SIG-M5 treated with dmso at 0.1 percent for 504 hours (cell line): ENCODE measurements around the gene CARD11.
"Not testable (repeated sequence)": the region's sequence is repeated elsewhere in the genome, so short reads cannot be mapped to it uniquely, and the experiment has no call there.

Source experiments
- DNase-seq: peaks from one replicate; lab custom pipeline; 2025; ENCODE audit not compliant: unreplicated experiment; lab: John Stamatoyannopoulos, UW

The CARD11 gene

DNA sequence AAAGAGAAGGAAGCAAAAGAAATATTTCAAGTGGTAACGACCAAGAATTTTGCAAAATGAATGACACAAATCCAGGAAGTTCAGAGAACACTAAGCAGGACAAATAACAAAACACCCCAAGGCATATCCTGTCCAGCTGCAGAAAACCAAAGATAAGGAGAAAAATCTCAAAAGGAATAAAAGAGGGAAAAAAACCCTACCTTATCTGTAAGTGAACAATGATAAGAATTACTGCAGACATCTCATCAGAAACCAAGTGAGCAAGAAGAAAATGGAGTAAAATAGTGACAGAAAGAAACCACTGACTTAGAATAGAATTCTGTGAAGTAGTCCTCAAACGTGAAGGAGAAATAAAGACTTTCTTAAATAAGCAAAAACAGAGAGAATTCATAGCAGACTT lies 21.8 kb downstream of the CARD11 start:
- no peak for DNase-seq

DNA sequence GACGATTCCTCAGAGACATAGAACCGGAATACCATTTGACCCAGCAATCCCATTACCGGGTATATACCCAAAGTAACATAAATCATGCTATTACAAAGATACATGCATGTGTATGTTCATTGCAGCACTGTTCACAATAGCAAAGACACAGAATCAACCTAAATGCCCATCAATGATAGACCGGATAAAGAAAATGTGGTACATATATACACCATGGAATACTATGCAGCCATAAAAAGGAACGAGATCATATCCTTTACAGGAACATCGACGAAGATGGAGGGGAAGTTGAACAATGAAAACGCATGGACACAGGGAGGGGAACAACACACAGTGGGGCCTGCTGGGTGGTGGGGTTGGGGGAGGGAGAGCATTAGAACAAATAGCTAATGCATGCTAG lies 22.4 kb downstream of the CARD11 start:
- DNase-seq: not testable (repeated sequence)

DNA sequence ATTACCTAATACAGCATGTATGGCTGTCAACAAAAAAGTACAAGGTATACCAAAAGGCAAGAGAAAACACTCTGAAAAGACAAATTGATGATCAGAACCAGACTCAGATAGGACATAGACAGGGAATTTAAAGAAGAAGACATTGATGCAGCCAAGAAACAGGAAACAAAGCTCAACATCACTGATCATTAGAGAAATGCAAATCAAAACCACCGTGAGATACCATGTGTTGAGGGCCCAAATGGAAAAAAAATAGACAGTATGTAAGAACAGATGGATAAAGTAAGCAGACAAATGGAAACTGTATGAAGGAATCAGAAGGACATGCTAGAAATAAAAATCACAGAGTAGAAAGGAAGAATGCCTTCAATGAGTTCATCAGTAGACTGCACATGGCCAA lies 23.3 kb downstream of the CARD11 start:
- DNase-seq: no peak

DNA sequence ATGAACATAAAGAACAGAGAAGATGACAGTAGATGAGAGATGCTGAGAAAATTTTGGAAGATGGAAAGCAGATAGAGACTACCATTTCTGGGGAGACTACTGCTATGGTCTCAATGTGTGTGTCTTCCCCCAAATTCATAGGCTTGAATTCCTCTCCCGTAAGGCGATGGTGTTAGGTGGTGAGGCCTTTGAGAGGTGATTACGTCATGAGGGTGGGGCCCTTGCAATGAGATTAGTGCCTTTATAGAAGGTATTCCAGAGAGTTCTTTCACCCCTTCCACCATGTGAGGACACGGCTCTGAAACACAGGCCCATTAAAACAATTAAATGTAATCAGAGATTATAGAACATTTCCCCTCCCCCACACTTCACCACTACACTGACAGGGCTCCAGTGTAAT lies 23.9 kb downstream of the CARD11 start:
- DNase-seq: no peak

DNA sequence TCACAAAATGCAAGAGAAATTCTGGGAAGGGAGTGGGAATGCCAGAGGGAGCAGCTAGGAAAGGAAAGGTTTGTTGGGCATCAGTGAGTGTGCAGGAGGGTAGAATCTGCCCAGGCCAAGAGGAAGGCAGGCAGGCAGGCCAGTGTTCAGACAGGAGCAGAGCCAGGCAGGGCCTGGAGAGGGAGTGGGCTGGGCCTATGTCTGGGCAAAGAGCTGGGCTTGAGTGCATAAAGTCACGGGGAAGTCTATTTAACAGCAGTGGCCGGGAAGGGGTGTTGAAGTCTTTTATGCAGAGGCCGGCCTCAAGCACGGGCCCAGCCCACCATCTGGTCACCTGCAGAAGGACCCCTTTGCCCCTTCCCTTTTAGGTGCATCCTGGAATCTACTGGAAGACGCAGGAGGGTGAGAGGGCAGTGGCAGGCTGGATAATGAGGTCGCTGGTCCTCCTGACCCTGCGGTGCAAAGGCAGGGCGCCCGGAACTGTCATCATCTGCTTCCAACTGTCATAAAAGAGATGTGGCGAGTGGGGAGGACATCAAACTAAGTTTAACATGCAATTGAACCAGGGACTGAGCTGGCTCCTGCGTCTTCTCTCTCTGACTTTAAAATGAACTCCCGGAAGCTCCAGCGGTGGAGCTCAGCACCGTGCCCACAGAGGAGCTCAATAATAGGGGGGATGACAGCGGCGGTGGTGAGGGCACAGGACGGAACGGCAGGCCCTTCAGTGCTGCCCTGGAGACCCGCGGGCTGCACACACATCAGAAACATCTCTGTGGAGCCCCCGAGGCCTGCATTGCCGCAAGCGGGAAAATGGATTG lies 29.5 kb downstream of the CARD11 start:
- DNase-seq: no peak

DNA sequence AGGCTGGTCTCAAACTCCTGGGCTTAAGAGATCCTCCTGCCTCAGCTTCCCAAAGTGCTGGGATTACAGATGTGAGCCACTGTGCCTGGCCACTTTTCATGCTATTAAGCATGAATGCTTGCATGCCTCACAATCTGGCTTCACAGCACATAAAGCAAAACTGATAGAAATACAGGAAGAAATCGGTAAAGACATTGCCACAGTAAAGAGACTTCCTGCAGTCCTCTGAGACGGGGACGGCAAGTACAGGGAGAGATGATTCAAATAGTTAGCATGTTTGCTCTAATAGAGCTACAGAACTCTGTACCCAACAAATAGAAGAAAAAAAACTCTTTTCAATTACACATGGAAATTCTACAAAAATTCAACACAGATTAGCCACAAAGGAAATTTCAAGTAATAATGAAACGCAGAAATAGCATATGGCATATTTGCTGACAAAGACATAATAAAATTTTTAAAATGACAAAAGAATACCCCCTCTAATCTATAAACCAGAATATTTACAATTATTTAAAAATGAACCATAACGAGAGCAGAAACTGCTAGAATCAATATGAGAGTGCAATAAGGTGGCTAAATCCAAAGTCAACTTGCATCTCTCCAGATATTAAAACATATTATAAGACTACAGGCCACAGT lies 32.3 kb downstream of the CARD11 start:
- no peak for DNase-seq

DNA sequence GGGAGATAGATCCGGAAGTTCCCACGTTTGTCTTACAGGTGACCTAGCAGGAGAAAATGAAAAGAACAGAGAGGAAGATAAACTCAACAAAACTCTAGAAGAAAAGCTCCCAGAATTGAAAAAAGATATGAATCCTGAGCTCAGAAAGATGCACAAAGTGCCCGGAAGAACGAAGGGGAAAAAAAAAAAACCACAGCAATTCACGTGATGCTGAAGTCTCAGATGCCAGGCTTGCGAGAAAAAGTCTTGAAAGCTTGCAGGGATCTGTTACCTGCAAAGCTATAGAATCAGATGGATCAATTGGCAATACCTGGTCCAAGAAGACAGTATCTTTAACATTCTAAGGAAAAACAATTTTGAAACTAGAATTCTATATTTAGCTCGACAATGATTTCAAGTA lies 33.5 kb downstream of the CARD11 start:
- DNase-seq: no peak

DNA sequence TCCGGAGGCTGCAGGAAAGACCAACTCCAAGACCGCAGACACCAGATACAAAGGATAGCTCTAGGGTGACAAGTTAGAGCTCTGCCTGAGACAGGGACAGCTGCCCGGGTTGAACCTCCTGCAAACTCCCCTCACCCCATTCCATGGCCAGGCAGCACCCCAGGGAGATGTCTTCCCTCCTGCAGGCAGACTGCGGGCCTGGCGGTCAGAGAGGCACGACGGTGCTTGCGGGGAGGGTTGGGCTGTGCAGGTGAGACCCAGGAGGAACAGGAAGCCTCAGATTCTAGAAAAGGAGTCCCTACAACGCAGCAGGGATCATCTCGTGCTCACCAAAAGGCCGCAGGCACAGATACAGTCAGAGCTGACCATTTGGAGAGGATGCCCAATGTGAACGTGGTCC lies 34.6 kb downstream of the CARD11 start:
- no peak for DNase-seq

DNA sequence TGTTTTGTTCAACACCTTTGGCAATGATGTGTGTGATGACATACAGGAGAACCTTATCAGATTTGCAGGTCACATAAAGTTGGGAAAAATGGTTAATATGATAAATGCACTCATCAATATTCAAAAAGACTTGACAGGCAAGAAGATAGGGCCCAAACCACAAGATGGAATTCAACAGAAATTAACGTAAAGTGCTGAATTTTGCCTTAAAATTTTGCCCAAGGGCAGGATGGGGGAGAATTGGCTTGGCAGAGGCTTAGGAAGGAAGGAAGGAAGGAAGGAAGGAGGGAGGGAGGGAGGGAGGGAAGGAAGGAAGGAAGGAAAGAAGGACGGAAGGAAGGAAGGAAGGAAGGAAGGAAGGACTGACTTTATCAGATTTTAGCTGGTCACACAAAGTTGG lies 35.3 kb downstream of the CARD11 start:
- DNase-seq: no peak

DNA sequence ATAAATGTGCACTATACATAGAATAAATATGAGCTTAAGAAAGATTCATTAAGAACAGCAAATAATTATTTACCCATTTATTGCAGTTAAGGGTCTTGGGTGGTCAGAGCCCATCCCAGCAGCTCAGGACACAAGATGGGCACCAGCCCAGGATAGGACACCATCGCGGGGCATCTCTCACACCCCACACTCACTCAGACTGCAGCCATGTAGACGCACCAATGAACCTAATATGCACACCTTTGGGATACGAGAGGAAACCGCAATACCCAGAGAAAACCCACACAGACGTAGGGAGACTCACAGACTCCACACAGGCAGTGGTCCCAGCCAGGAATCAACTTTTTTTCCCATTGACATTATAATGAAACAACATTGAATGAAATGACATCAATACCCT lies 36.0 kb downstream of the CARD11 start:
- DNase-seq: no peak

DNA sequence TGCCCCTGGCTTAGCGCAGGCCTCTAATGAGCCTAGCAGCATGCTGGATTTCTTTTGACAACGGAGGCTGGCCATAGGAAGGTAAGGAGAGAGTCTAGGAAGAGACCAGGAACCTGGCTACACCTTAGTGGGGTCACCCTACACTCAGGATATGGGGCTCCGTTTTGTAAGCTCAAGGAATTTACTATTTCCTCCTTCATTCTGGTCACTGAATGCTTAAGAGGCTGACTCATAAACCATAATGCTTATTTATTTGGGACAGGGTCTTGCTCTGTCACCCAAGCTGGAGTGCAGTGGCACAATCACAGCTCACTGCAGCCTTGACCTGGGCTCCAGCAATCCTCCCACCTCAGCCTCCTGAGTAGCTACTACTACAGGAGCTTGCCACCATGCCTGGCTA lies 38.4 kb downstream of the CARD11 start:
- no peak for DNase-seq

DNA sequence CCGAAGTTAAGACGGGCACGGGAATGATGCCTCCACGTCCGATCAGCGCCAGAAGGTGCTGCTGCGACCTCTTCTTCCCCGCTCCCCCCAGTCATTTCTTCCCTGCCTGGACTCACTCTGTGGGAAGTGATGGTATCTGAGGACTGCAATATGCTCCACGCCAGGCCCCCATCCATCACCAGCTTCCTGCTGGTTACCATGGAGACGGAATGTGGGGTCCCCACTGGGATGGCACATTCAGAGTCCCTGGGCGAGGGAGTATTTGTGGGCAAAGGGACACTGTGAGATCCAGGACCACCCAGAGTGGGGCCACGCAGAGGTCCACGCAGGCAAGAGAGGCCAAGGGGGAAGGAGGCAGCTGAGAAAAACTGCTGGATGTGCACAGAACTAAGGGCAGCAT lies 39.7 kb downstream of the CARD11 start:
- DNase-seq: no peak

DNA sequence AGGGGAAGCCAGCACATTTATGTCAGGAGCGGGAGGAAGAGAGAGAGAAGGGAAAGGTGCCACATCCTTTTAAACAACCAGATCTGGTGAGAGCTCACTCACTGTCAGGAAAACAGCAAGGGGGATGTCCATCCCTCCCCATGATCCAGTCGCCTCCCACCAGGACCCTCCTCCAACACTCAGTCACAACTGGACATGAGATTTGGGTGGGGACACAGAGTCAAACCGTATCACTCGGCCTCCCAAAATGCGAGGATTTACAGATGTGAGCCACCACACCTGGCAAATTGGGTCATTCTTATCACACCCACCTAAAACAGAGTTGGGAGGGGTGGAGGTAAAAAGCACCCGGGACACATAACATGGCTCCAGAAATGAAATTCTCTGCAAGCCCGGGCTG lies 41.0 kb downstream of the CARD11 start:
- no peak for DNase-seq

DNA sequence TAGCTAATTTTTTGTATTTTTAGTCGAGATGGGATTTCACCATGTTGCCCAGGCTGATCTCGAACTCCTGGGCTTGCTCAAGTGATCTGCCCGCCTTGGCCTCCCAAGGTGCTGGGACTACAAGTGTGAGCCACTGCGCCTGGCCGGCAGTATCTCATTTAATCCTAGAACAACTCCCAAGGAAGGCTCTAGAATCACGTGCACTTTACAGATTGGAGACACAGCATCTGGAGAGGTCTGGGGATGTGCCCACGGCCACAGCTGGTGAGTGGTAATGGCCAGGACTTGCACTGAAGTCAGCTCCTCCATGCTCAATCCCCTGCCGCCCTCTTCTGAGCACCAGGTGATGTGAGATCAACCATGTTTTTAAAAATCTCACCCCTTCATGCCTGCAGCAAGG lies 43.1 kb downstream of the CARD11 start:
- no peak for DNase-seq

DNA sequence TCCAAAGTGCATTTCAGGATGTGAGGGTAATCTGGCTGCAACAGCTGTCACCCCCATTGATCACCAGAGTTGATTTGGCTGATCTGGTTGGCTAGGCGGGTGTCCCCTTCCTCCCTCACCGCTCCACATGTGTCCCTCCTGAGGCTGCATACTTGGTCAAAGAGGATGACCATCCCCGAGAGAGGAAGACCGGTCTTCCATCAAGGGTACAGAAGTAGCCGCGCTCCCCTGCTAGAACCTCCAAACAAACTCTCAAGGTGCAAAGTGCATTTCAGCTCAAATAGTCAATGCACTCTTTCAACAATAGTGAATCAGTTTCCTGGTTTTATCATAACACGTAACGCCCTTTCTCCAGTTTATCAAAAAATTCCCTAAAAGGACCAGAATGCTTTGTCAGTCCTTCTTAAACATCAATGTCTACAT lies 44.6 kb downstream of the CARD11 start:
- no peak for DNase-seq

DNA sequence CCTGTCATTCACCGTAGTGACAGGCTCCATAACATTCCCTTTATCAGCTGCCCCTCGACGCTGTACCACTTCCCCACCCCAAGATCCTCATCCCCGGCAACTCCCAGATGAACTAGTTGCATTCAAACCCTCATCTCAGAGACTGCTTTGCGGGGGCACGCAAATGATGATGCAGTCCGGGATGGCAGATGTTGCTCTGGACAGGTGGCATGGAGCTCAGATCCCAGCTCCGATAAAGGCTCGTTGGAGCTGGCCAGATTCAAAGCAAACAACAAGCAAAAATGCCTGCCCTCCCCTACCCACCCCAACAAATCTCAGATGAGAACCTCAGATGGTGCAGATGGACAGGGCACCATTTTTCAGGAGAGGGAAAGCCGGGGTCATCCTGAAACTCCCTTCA lies 46.7 kb downstream of the CARD11 start:
- no peak for DNase-seq

DNA sequence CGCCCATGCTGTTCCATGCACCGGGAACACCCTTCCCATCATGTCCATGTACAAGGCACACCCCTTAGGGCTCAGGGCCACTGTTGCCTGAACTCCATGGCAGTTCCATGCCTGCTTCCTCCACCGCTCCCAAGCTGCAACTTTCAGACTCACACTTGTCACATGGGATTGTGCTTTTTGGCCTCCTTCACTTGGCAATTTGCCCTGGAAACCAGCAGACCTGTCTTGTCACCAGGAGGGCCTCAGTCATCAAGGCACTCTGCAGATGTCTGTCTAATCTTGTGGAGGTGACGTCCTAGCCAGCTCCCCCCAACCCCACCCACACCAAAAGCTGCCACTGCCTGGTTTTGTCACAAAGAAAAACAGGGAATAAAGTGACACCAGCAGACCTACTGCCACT lies 47.5 kb downstream of the CARD11 start:
- no peak for DNase-seq

DNA sequence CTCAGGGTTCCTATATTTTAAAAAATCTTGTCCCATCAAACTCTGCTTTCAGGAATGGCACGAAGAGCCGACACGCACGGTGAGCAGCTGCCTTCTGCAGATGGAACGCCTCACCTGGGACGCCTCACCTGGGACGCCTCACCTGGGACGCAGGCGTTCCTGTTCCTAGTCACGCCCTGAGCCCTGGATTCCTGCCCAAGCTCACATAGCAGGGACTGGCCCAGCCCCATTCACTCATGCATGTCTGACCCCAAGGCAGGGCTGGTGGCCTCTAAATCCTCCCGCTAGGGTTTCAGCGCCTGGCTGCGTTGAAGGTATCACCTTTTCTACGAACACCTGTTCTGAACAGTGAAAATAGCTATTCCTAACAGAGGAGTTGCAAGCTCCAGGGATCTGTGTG lies 49.8 kb downstream of the CARD11 start:
- no peak for DNase-seq

DNA sequence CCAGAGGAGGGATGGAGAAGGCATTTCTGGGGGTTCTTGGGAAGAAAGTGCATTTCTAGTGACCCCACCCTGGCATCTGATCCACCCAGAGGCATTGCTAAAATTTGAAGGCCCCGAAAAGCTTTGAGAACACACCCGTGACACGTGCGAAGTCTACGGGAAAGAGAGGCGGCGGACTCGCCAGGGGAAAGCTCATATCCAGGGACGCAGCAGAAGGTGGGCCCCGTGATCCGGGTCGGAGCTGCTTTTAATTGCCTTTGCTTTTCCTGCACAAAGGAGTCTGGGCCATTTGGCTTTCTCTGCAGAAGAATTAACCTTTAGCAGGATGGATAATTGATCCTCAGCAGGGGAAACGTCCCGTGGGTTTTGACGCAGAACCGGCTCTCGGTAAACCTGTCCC lies 50.3 kb downstream of the CARD11 start:
- DNase-seq: no peak

DNA sequence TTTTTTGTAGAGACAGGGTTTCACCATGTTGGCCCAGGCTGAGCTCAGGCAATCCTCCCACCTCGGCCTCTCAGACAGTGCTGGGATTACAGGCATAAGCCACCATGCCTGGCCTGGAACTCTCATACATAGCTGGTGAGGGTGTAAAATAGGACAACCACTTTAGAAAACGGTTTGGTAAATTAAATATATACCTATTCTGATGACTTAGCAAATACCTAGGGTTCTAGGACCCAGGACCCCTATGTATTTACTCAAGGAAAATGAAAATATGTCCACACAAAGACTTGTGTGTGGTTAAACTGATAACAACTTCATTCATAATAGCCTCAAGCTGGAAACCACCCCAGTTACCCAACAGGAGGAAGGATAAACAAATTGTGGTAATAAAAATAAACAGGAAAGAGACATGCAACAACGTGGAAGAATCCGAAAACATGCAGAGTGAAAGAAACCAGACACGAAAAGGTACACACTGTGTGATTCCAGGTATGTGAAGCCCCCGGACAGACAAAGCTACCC lies 52.7 kb downstream of the CARD11 start:
- DNase-seq: no peak

DNA sequence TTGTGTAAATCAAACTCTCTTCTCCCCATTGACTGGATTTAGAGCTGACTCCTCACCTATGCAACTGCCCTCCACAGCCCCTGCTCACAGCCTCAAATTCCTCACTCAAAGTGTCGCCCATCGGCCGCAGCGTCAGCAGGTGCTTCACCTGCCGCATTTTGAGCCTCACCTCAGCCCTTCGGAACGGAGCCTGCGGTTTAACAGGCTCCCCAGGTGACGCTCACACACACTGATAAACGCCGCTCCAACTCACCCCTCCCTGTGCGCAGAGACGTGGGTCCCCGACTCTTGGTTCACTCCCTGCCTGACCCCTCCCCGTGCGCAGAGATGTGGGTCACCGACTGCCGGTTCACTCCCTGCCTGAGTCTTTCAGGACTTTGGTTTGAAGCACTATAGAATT lies 57.1 kb downstream of the CARD11 start:
- no peak for DNase-seq

DNA sequence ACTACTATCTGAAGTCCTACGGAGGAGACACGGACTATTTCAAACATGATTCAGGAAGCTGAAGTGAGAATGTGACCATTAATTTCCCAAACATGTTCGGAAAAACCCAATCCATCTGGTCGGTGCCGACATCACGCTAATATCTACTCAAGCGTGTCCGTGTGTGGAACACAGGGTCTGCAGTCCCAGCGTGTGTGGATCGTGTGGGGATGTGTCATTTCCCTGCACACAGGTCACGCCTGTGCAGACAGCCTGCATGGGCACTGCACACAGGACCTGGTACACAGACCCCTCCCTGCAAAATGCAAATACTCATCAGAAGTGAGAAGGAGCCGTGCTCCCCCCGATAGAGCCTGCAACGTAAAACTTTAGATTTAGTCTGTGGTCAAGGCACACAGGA lies 57.8 kb downstream of the CARD11 start:
- no peak for DNase-seq

DNA sequence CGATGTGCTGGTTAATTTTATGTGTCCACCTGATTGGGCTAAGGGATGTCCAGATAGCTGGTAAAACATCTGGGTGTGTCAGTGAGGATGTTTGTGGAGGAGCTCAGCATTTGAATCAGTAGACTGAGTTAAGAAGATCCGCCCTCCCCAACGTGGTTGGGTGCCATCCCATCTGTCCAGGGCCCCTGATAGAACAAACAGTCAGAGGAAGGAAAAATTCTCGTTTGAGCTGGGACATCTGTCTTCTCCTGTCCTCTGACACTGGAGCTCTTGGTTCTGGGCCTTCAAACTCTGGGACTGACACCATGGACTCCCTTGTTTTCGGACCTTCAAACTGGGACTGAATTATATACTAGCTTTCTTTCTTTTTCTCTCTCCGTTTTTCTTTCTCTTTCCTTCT lies 59.6 kb downstream of the CARD11 start:
- no peak for DNase-seq
